DOHH2 (cell line): ENCODE results near the gene SCLY.
"Not testable (repeated sequence)": the region's sequence is repeated elsewhere in the genome, so short reads cannot be mapped to it uniquely, and the experiment has no call there.

Source experiments
- H3F3A ChIP-seq: fragments of 200-600 bp; sonication (generic), shearing (Covaris generic); 2 replicates; pipeline ENCODE4 v1.6.0; 2016; ENCODE audit warnings: antibody characterized with exemption, mild to moderate bottlenecking; ENCODE audit not compliant: control insufficient read depth, insufficient read depth
- H3K27ac ChIP-seq: fragments of 200-600 bp; sonication (generic); 2 replicates; pipeline ENCODE4 v1.5.1; 2014; ENCODE audit warnings: low read depth, mild to moderate bottlenecking, low read length, moderate library complexity
- H3K27me3 ChIP-seq: fragments of 200-600 bp; sonication (generic); 2 replicates; pipeline ENCODE4 v1.6.1; 2014; ENCODE audit warnings: mild to moderate bottlenecking, low read length, mixed read lengths; ENCODE audit not compliant: control insufficient read depth
- H3K36me3 ChIP-seq: fragments of 200-600 bp; sonication (generic); 2 replicates; pipeline ENCODE4 v1.6.1; 2014; ENCODE audit warnings: mild to moderate bottlenecking, low read length, moderate library complexity, mixed read lengths; ENCODE audit not compliant: control insufficient read depth
- H3K4me1 ChIP-seq: fragments of 200-600 bp; sonication (generic); 2 replicates; pipeline ENCODE4 v1.6.1; 2014; ENCODE audit warnings: mild to moderate bottlenecking, low read length, mixed read lengths; ENCODE audit not compliant: control insufficient read depth
- H3K4me2 ChIP-seq: fragments of 200-600 bp; sonication (generic); 2 replicates; pipeline ENCODE4 v1.6.0; 2014; ENCODE audit warnings: mild to moderate bottlenecking, low read length, moderate library complexity
- H3K4me3 ChIP-seq: fragments of 200-600 bp; sonication (generic); 2 replicates; pipeline ENCODE4 v1.5.1; 2014; ENCODE audit warnings: mild to moderate bottlenecking, low read length, mixed read lengths
- H3K79me2 ChIP-seq: fragments of 200-600 bp; sonication (generic); 2 replicates; pipeline ENCODE4 v1.6.1; 2014; ENCODE audit warnings: mild to moderate bottlenecking, low read length, mixed read lengths; ENCODE audit not compliant: control insufficient read depth
- H3K9me2 ChIP-seq: fragments of 200-600 bp; sonication (generic); replicated peaks from 2 replicates; pipeline ENCODE4 v1.6.1; 2014; ENCODE audit warnings: mild to moderate bottlenecking, low read length, mixed read lengths; ENCODE audit not compliant: control insufficient read depth
- H3K9me3 ChIP-seq: fragments of 200-600 bp; sonication (generic); 2 replicates; pipeline ENCODE4 v1.6.1; 2014; ENCODE audit warnings: antibody characterized with exemption, low read length, mixed read lengths; ENCODE audit not compliant: control insufficient read depth, insufficient read depth
- H4K20me1 ChIP-seq: fragments of 200-600 bp; sonication (generic); 2 replicates; pipeline ENCODE4 v1.6.0; 2014; ENCODE audit warnings: low read depth, mild to moderate bottlenecking, antibody characterized with exemption, low read length, moderate library complexity; ENCODE audit not compliant: control insufficient read depth, insufficient read depth
- EZH2phosphoT487 ChIP-seq: fragments of 200-600 bp; sonication (generic); IDR thresholded peaks from 2 replicates; pipeline ENCODE4 v1.6.1; 2017; ENCODE audit warnings: borderline replicate concordance, mild to moderate bottlenecking, antibody characterized with exemption, low read length, moderate library complexity, mixed read lengths
- TF ChIP-seq, protein P1 (sequence below): fragments of 200-600 bp; sonication (generic); IDR thresholded peaks from one replicate; pipeline ENCODE4 v1.5.1; 2014; ENCODE audit warnings: antibody characterized with exemption, mild to moderate bottlenecking, low read depth, low read length; ENCODE audit not compliant: poor library complexity, severe bottlenecking

Gene SCLY

DNA sequence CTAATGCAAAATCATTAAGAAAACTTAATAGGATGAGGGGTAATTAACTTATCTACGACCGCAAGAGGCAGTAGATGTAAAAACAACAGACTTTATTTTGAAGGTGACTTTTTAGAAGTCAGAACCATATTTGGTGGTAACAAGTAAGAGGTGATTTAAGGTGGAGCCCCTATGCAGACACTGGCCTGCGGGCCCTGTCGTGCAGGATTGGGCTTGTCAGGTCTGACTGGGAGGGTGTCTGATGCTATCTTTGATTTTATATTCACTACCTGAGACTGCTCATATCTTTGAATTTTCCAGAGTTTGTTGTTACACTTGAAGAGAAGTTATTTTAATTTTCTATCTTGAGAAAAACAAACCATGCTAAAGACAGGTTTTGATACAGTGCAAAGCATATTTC is 29.1 kb upstream of the SCLY start:
- Histone ChIP-seq H3F3A (no peaks in the 10 kb centered on the region), H3K4me3 (no peak overlapping the region), H3K4me1 (no peaks in the 10 kb centered on the region), H3K79me2 (no peaks in the 10 kb centered on the region), H3K36me3 (peaks cover 3% of the 10 kb centered on the region; the same call in 1 of the 2 replicates), H3K27ac (no peak overlapping the region), H3K27me3 (no peaks in the 10 kb centered on the region), H4K20me1 (no peaks in the 10 kb centered on the region), H3K9me3 (no peaks in the 10 kb centered on the region), H3K4me2 (no peak overlapping the region), H3K9me2 (no peaks in the 10 kb centered on the region)
- no peak for TF ChIP-seq EZH2phosphoT487

DNA sequence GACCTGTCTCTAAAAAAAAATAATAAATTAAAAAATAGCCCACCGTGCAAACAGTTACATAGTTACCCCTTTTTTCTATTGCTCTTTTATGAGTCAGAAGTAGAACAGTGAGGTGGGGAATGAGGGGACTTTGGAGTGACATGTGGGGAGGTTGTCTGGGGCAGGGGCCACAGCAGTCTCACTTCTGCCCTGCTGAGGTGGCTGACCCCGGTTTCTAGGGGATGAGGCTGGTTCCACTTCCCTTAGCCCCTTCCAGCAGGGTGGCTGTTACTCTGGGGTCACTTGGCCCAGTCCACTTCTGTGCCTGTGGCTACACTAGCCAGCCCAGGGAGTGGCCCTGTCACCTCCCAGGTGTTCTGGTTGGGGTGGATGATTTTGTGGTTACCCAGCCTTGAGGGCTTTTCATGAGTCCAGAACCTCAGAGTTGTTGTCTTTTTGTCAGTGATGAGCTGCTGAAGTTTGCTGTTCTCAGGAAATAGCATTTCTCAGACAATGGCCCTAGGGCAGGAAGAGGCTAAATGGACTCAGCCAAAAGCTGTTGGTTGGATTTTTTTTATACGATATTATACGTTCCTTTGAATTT is 28.0 kb upstream of the SCLY start:
- H3K9me3 ChIP-seq, result no peaks in the 10 kb centered on the region
- no peak overlapping the region for H3K27ac ChIP-seq
- no peaks in the 10 kb centered on the region for H3K9me2 ChIP-seq
- H3K79me2 ChIP-seq, result no peaks in the 10 kb centered on the region
- H3K36me3 ChIP-seq, result peaks cover 3% of the 10 kb centered on the region; the same call in 1 of the 2 replicates
- no peak overlapping the region for H3K4me3 ChIP-seq
- H4K20me1 ChIP-seq, result no peaks in the 10 kb centered on the region
- H3K27me3 ChIP-seq, result no peaks in the 10 kb centered on the region
- no peaks in the 10 kb centered on the region for H3F3A ChIP-seq
- no peaks in the 10 kb centered on the region for H3K4me1 ChIP-seq
- TF ChIP-seq, protein P1, sequence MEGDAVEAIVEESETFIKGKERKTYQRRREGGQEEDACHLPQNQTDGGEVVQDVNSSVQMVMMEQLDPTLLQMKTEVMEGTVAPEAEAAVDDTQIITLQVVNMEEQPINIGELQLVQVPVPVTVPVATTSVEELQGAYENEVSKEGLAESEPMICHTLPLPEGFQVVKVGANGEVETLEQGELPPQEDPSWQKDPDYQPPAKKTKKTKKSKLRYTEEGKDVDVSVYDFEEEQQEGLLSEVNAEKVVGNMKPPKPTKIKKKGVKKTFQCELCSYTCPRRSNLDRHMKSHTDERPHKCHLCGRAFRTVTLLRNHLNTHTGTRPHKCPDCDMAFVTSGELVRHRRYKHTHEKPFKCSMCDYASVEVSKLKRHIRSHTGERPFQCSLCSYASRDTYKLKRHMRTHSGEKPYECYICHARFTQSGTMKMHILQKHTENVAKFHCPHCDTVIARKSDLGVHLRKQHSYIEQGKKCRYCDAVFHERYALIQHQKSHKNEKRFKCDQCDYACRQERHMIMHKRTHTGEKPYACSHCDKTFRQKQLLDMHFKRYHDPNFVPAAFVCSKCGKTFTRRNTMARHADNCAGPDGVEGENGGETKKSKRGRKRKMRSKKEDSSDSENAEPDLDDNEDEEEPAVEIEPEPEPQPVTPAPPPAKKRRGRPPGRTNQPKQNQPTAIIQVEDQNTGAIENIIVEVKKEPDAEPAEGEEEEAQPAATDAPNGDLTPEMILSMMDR, result no peak
- no peak for TF ChIP-seq EZH2phosphoT487
- no peak overlapping the region for H3K4me2 ChIP-seq

DNA sequence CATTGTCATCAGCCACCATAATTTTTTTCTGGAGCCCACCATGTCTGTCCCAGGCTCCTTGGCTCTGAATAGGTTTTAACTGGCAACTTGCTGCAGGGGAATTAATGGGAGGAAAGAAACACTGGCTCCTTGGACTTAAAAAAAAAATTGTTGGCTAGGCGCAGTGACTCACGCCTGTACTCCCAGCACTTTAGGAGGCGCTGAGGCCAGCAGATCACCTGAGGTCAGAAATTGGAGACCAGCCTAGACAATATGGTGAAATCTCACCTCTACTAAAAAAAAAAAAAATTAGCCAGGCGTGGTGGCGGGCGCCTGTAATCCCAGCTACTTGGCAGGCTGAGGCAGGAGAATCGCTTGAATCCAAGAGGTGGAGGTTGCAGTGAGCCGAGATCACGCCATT is 26.8 kb upstream of the SCLY start:
- H3K27me3 ChIP-seq, H3K4me1 ChIP-seq, H3K4me3 ChIP-seq, H3K4me2 ChIP-seq, H3K9me2 ChIP-seq, H3F3A ChIP-seq, H3K79me2 ChIP-seq, H4K20me1 ChIP-seq, H3K27ac ChIP-seq, H3K9me3 ChIP-seq, H3K36me3 ChIP-seq: not testable (repeated sequence)

DNA sequence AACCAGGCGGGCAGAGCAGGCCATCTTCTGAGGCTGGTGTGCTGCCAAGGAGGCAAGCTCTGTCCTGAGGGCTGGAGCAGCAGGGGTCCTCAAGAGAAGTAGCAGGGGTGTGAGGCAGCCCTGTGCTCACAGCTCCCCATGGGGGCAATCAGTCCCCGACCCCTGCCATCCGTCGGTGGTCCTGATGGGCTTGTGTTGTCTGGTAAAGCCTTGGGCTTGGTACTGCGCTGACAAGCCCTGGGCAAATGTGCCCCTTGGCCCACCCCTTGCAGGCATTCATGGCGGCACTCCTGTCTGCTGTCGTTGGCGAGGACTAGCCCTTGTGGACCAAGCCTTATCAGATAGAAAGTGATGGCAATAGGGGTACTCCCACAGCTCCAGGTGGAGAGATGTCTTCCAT is 22.6 kb upstream of the SCLY start:
- Histone ChIP-seq H3K4me3 (no peak overlapping the region), H3K9me2 (no peaks in the 10 kb centered on the region), H3K4me1 (no peaks in the 10 kb centered on the region), H3K9me3 (no peaks in the 10 kb centered on the region), H3K36me3 (no peaks in the 10 kb centered on the region; the same call in 1 of the 2 replicates), H3K27me3 (no peaks in the 10 kb centered on the region), H3F3A (no peaks in the 10 kb centered on the region), H3K79me2 (no peaks in the 10 kb centered on the region), H4K20me1 (no peaks in the 10 kb centered on the region), H3K27ac (no peak overlapping the region), H3K4me2 (no peak overlapping the region)
- TF ChIP-seq EZH2phosphoT487, result no peak
- TF ChIP-seq, protein P1, result no peak
